GM19463 (cell line): ENCODE results near the gene FBH1.
"Not testable (repeated sequence)": the region's sequence is repeated elsewhere in the genome, so short reads cannot be mapped to it uniquely, and the experiment has no call there.

ENCODE experiments used
- ATAC-seq: cut with Tn5 transposase; IDR thresholded peaks from one replicate; pipeline ENCODE4 v1.9.1; 2021; ENCODE audit warnings: mild to moderate bottlenecking, moderate library complexity; ENCODE audit not compliant: unreplicated experiment

Gene FBH1

DNA sequence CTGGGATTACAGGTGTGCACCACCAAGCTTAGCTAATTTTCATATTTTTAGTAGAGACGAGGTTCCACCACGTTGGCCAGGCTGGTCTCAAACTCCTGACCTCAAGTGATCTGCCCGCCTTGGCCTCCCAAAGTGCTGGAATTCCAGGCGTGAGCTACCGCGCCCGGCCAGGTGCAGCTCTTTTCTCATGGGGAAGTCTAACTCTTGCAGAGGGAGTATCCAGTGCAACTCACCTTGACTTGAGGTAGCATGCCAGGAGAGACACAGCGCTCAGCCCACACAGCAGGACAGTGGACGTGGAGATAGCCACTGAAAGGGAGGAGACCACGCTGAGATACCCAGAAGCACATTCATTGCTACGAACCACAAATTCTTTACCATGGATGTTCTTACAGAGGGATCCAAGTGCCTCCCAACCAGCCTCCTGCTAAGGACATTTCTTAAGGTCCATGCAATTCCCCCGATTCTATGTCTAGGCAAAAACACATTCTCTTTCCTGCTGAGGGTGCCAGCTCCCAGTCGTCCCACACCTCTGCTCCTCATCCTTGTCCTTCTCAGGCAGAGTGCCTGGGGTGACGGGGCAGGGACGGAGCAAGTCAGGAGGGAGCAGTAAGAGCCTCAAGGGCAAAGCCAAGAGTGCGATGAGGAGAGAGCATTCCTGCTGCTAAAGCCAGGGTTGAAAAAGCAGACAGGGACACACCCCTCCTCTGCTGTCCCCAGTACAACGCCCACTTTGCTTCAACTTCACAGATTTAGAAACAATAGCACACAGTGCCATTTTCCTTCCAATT lies 66.3 kb downstream of the FBH1 start:
- ATAC-seq: no peak

- no peak for ATAC-seq
Measured at GRCh38 chr10:5958077-5958476, 68.0 kb downstream of the FBH1 start.

DNA sequence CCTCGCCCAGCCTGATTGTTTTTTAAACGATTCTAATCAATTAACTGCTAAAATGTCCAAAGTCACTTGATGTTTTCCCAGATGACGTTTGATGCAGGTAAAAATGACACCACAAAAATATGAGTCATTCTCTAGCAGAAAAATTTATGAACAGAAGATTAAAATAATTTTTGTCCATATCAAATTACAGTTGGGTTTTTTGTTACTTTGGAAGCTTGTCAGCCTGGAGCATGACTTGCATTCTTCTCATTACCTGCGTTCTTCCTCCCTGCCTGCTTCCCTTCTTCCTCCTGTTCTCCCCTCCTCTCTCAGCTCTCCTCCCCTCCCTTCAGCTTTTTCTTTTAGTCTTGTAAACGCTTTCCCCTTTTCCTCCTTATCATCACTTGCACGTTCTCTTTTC lies 68.6 kb downstream of the FBH1 start:
- no peak for ATAC-seq

GRCh38 chr10:5959142-5959541 lies 69.1 kb downstream of the FBH1 start:
- ATAC-seq: no peak

DNA sequence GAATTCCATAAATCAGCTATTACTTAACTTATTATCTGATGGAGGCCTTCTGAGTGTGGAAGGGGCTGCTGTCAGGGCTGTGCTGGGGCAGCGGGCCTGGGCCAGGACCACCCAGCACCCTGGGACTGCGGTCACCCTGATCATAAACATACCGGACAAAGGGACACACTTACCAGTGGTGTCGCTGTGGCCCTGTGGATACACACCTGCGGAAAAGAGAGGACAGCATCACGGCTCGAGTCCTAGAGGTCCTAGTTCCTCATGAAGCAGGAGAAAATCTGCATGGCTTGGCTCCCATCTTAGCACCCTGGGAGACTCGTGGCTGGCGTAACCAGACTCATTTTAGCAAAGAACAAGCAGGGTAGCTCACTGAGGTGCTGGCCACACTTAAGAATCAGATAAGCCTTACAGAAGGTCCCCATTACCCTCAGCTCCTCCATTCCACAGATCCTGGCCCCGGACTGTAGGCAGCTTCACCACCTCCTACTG lies 69.6 kb downstream of the FBH1 start:
- ATAC-seq: no peak

DNA sequence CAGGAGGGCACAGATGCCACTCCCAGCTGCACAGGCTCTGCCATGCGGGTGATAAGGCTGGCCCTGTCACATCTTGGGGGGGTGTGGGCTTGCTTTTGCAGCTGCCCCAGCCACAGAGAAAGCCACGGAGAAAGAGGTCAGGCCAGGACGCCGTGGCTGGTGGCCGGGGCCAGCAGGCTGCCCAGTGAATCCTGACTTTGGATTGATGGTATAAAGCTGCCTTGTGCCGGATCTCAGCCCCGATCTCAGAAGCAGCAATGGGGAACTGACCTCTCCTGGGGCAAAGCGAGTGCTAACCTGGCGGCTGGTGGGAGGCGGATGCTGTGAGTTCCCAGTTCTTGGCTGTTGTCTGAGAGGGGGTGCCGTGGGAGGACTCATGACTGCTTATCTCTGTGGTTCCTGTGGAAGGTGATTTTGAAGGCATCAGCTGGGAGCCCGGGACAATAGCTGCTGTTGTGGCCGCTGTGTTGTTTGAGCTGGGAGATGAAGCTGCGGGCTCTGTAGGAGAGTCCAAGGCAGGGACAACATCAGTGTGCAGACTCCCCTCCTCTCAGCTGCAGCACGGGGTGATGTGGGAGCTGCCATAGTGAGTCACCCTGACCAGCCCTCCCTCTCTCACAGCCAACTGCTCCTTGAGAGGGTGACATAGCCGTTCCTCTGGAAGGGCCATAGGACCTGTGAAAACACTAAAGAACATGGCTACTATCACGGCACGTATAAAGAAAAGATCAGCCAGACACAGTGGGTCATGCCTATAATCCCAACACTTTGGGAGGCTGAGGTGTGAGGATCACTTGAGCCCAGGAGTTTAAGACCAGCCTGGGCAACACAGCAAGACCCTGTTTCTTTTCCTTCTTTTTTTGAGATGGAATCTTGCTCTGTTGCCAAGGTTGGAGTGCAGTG lies 70.3 kb downstream of the FBH1 start:
- no peak for ATAC-seq

DNA sequence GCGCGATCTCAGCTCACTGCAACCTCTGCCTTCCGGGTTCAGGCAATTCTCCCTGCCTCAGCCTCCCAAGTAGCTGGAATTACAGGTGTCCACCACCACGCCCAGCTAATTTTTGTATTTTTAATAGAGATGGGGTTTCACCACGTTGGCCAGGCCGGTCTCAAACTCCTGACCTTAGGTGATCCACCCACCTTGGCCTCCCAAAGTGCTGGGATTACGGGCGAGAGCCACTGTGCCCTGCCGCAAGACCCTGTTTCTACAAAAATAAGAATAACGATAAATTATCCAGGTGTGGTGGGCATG lies 70.9 kb downstream of the FBH1 start:
- not testable (repeated sequence) for ATAC-seq

GRCh38 chr10:5961405-5962100 lies 71.5 kb downstream of the FBH1 start:
- no peak for ATAC-seq

DNA sequence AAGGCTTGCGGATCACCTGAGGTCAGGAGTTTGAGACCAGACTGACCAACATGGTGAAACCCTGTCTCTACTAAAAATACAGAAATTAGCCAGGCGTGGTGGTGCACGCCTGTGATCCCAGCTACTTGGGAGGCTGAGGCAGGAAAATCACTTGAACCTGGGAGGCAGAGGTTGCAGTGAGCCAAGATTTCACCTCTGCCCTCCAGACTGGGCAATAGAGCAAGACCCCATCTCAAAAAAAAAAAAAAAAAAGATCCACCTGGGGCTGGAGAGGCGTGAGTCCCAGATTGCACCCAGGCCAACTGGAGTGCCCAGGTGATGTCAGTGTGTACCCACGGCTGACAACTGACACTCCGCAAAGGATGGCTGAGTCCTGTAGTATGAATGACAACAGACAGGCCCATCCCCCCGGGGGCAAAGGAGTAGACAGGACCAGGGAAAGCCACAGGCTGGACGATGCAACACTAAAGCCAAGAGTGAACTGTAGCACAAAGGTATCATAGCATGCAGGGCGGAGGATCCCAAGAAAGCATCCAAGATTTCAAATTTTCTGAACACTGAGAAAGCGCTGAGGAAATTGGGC lies 72.4 kb downstream of the FBH1 start:
- ATAC-seq: not testable (repeated sequence)

- ATAC-seq: no peak
Measured at GRCh38 chr10:5963071-5963470, 73.0 kb downstream of the FBH1 start.

- ATAC-seq: no peak
Measured at GRCh38 chr10:5963591-5963990, 73.5 kb downstream of the FBH1 start.

GRCh38 chr10:5964736-5965135 lies 74.7 kb downstream of the FBH1 start:
- ATAC-seq: no peak

- ATAC-seq: no peak
Measured at GRCh38 chr10:5965266-5965665, 75.2 kb downstream of the FBH1 start.

- no peak for ATAC-seq
Measured at GRCh38 chr10:5968037-5968680, 78.1 kb downstream of the FBH1 start.

GRCh38 chr10:5968681-5969453 lies 78.8 kb downstream of the FBH1 start:
- ATAC-seq: no peak

- no peak for ATAC-seq
Measured at GRCh38 chr10:5970066-5970465, 80.0 kb downstream of the FBH1 start.

- ATAC-seq: no peak
Measured at GRCh38 chr10:5970527-5970926, 80.5 kb downstream of the FBH1 start.

DNA sequence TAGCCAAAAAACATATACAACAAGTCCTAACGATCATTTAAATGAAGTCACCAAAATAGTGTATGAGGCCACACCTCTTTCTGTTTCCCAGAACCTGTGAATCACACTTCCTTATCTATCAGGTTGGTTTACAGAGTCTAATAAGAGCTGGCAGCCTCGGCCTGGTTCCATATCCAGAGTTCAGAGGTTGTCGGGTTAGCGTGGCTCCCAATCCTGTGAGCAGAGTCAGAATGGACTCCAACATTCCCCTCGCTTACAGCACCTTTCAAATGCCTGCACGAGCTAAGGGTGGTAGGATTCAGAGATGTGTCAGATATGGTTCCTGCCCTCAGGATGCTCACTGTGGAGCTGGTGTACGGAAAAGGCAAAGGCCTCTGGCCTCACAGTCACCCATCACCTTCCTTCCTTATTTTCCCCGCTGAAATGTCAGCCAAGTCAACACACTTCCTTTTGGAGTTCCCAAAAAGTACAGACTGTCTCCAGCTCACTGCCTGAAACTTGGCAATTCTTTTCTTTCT lies 81.3 kb downstream of the FBH1 start:
- no peak for ATAC-seq

GRCh38 chr10:5971886-5972285 lies 81.8 kb downstream of the FBH1 start:
- no peak for ATAC-seq

DNA sequence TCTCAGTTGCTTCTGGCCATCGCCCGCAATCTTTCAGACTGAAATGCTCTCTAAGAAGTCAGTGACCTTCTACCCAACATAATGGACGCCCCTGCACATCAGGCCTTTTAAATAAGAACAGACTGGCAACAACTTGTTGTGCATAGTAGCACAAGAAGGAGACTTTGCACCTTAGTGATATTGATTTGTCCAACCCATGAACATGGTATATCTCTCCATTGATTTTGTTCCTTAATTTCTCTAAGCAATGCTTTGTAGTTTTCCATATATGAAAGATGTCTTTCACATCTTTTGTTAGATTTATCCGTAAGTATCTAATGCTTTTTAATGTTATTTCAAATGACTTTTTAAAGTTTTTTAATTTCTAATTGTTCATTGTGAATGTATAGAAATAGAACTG lies 83.0 kb downstream of the FBH1 start:
- no peak for ATAC-seq
